RCC 7860 (cell line): Measurements from ENCODE around the gene SLC17A4.
"Not testable (repeated sequence)": the region's sequence is repeated elsewhere in the genome, so short reads cannot be mapped to it uniquely, and the experiment has no call there.

ENCODE experiments used
- DNase-seq: peaks from one replicate; pipeline ENCODE4 v3.0.0-alpha.2; 2015; ENCODE audit warnings: low spot score
- FAIRE-seq: peaks from 2 replicates; lab custom pipeline; 2012; peaks lifted over from hg19 to GRCh38; lab: Jason Lieb, UNC

Gene SLC17A4

DNA sequence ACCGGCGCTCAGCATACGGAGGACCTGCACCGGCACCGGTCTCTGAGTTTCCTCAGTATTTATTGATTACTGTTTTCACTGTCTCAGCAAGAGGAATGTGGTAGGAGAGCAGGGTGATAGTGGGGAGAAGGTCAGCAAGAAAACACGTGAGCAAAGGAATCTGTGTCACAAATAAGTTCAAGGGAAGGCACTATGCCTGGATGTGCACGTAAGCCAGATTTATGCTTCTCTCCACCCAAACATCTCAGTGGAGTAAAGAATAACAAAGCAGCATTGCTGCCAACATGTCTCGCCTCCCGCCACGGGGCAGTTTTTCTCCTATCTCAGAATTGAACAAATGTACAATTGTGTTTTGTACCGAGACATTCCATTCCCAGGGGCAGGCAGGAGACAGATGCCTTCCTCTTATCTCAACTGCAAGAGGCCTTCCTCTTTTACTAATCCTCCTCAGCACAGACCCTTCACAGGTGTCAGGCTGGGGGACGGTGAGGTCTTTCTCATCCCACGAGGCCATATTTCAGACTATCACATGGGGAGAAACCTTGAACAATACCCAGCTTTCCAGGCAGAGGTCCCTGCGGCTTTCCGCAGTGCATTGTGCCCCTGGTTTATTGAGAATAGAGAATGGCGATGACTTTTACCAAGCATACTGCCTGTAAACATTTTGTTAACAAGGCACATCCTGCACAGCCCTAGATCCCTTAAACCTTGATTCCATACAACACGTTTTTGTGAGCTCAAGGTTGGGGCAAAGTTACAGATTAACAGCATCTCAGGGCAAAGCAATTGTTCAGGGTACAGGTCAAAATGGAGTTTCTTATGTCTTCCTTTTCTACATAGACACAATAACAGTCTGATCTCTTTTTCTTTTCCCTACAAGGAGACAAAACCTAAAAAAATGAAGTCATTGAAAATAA is 5.7 kb upstream of the SLC17A4 start:
- DNase-seq = not testable (repeated sequence)

DNA sequence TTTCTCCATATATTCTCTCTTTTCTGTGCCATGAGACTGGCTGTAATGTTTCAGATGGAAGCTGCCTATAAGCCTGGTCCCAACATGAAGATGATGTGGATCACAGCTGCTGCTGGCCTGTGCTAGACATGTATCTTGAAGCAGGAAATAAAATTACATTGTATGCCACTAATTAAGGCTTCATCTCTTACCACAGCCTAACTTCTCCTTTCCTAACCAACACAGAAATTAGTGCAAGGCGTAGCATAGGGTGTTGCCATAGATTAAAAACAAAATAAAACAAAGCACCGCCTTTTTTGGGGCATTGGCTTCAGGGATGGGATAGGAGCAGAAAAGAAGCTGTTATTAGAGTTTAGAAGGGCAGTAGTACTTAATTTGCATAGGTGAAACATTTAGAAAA is 4.7 kb upstream of the SLC17A4 start:
- no peak for DNase-seq
- no peak for FAIRE-seq

More for the DNA sequence above, 5.7 kb upstream of the SLC17A4 start:
- not testable (repeated sequence) for FAIRE-seq

DNA sequence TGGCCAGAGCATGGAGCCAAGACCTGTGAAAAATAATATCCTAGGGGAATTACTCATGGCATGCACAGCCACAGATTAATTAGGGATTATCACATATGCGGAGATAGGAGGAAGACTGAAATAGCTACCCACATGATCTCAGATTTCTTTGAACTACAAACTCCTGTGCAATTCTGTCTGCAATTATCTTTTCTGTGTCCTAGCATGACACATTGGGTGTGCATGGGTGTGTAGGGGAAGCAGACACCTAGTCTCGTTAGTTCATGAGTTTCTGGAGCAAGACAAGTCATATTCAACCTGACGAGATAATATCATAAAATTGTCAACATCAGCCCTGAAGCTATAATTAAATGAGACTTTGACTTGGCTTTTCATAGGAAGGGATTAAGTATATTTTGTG is 3.6 kb upstream of the SLC17A4 start:
- DNase-seq = no peak
- no peak for FAIRE-seq

DNA sequence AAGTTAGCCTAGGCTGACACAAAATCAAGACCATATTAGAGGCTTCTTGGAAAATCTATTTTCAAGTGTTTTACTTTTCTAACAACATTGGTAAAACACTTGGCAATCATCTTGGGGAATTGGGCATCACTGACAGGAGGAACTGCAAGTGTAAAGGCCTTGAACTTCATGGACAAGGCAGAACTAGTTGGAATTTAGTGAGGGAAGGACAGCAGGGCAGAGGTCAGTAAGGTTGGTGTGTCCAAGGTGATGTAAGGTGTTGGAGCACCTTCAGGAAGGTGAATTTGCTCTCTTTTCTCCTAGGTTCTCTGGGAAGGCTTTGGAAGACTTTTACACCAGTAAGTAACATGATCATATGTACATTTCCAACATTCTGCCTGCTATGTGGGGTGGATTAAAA is 1.5 kb upstream of the SLC17A4 start:
- FAIRE-seq = no peak

DNA sequence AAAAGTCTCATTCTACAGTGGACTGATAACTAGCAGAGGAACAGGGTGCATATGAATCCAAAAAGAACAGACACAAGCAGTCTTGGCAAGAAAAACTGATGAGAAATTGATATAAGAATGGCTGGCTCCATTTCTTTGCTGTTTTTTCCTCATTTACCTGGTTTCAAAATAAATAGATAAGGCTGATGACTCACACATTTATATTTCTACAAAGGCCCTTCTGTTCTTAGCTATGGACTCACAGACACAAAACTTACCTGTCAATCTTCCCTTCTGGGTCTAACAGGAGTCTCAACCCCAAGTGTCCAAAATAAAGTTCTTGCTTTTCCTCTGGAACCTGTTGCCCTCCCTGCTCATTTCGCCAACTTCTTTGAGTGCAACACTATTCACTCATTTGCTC is 941 bp downstream of the SLC17A4 start:
- FAIRE-seq = no peak
- no peak for DNase-seq

More for the DNA sequence above, 1.5 kb upstream of the SLC17A4 start:
- no peak for DNase-seq

DNA sequence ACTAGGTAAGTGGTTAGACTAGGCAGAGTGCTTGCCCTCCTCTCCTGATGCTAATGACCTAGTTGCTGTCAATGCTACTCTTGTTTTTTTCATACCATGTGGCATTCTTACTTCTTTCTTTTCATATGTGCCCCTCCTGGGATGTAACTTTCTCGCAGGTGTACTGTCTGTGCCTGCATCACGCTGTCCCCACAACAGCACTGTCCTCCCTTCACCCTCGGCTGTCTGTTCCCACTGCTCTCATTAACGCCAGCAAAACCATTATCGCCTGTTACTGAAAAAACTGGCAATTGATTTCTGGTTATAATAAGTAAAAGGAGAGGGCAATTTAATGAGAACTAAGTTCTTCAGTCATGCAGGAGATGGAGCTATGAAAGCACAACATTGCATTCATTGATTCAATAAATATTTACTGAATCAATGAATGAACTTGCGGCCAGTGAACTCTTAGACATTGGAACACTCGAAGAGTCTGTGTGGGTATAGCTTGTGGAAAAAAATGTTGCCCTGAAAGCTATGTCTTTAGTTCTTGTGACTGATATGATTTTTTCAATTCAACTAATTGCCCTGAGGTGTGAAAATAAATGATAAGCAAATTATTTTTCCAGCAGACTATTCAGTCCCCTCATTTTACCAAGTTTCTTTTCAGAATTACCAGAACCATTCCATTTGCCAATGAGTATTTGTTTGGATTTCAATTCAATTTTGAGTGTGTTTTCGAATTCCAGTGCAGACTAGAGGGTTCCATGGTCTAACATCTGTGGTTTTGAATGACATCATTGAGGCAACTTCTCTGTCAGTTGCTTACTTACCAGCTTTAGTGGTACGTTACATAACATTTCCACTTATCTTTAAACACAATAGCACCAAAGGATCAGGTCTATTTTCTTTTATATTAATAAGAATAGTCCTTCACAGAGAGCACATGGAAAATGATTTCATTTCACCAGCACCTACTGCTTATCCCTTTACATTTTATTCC is 2.1 kb downstream of the SLC17A4 start:
- FAIRE-seq (no peak), DNase-seq (no peak)

DNA sequence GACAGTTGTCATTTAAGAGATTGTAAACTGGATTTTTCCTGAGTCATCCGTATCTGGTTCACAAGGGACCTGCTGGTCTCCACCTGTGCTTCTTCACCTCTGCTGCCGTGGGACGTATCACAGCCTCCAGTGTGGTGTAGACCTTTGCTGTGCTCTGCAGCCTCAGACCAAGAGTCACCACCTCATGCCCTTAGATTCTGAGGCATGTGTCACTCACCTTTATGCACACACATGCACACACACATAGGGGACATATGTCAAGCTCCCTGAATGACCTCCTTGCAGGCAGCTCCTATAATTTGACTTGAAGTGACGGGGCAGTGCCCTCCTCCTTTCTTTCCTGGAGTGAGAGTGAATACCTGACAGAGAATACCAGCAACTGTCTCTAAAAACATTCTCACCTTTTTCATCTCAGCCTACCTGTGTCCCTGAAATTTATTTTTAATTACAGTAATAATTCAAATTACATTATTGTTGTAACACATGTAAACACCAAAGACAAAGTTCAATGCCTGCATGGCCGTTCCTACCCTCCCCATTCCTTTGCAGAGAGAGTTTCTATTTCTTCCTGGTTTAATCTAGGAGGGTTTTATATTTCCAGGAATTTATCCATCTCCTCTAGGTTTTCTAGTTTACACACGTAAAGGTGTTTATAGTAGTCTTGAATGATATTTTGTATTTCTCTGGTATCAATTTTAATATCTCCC is 3.5 kb downstream of the SLC17A4 start:
- no peak for DNase-seq
- no peak for FAIRE-seq

DNA sequence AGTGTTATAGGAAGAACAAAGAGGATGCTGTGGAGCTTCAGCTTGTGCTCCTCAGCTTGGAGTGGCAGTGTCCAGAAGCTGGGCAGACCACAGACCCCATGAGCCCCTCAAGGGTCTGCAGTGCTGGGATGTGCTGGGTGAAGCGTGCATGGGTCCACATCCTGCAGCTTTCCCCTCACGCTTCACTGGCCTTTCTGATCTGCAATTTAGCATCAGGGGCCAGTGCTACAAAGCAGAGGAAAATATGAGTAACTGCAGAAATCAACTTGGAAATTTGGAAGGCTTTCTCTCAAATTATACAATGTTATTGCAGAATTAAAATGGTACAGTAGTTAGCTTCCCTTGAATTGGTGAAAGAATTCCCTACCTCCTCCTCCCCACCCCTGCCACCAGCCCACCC is 10.1 kb downstream of the SLC17A4 start:
- DNase-seq (no peak), FAIRE-seq (no peak)

DNA sequence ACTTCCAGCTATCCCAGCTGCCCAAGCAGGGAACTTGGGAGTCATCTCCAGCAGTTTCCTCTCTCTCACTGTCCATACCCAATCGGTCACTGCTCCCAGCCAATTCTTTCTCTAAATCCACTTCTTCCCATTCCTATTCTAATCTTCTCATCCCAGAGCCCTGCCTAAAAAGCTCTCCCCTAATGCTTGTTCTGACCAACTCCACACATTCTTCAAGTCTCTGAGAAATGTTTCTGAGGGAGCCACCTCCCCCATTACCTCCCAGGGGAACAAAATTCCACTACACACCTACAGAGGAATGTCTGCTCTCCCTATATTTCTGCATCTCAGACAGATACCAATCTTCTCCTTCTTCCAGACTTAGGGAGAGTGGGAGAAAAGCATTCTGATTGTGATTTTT is 14.0 kb downstream of the SLC17A4 start:
- no peak for DNase-seq
- no peak for FAIRE-seq

DNA sequence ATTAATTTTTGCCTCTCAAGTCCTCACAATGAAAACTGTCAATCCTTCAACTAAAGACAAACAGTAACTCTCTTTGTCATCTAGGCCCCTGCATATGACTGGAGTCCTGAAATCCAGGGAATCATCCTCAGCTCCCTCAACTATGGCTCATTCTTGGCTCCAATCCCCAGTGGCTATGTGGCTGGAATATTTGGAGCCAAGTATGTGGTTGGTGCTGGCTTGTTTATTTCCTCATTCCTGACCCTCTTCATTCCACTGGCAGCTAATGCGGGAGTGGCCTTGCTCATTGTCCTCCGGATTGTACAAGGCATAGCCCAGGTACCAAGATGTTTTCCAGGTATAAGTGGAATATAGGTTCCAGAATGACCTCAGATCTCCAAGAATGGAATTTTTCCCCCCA is 15.4 kb downstream of the SLC17A4 start:
- DNase-seq = peak; percentile 7
- FAIRE-seq = no peak

DNA sequence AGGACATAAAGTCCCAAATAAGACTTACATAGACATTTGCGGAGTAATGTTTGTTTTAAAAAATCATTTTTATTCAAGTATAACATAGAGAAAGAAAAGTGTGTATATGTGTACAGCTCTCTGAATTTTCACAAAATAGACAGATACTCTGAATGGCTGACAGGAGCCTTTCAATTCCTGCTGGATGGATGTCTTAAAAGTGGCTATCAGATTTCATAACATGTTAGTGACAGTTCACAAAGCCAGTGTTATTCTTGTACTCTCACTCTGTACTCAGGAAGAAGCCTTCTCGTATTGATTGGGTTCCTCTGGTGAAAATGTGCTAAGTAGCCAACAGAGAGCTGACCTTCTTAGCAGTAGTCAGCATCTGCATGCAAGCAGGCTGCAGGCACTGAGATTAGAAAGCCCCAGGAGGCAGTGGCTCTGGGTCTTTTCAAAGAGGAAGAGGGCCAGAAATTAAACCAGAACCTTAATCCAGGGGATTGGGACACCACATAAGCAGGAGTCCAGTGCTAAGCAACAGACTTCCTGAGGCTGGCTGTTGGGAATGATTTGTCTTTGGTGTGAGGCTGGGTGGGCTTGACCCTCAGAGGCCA is 19.7 kb downstream of the SLC17A4 start:
- FAIRE-seq = no peak

DNA sequence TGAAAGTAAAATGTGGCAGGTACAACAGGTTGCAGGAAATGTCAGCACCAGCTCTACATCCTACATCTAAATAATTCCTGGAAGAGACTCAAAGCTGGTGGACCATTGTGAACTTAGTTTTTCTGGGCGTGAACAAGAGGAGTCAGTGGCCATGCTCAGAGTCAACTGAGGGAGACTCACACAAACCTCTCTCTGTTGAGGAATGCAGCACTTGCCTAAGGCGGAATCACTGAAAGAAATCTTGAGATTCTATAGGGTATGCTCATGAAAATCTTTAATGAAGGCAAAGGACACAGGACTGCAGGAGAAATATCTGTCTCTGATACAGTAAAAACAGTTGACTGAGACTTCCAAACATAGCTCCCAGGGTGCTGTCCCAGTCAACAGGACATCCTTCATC is 22.5 kb downstream of the SLC17A4 start:
- FAIRE-seq (no peak), DNase-seq (no peak)

More for the DNA sequence above, 19.7 kb downstream of the SLC17A4 start:
- DNase-seq = no peak

DNA sequence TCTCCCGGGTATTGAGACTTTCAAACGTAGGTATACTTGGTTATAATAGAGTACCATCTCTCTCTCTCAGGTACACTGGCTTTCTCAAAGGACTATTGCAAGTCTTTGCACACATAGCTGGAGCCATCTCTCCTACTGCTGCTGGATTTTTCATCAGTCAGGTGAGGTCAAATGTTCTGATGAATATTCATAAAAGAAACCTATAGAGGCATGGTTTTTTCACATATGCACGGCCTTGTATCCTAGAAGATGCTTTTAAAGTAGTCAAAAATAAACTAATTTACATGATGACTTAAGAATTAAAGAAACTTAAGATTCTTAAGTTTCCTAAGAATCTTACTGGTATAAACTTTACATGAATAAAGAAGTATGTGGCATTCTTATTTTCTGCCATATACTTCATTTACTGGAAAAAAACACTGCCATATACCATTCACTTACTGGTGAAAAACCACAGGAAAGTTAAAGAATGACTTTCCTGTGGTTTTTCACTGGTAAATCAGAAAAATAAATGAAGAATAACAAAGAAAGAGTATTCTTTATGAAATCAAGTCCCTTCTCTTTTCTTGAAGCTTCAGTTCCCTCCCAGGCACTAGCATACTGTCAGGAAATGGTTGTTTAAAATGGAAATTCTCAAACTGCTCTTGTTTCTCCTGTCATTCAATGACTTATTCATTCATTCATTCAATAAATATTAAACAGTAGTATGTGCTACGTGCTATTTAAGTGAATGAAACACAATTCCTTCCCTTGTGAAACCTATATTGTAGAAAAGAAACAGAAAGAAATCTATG is 23.5 kb downstream of the SLC17A4 start:
- DNase-seq (no peak), FAIRE-seq (peak; percentile 38)

DNA sequence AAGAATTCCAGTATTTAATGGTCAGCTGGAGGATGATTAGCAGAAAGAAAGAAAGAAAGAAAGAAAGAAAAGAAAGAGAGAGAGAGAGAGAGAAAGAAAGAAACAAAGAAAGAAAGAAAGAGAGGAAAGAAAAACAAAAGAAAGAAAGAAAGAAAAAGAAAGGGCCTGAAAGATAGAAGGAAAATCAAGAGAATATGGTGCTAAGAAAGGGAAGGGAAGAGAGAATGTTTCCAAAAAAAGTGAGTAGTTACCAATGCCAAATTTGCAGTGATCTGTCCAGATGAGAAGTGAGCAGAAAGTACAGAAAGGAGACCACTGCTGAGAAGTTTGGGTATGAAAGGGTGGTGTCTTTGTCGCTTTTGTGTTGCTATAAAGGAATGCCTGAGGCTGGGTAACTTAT is 26.6 kb downstream of the SLC17A4 start:
- DNase-seq (no peak), FAIRE-seq (no peak)

DNA sequence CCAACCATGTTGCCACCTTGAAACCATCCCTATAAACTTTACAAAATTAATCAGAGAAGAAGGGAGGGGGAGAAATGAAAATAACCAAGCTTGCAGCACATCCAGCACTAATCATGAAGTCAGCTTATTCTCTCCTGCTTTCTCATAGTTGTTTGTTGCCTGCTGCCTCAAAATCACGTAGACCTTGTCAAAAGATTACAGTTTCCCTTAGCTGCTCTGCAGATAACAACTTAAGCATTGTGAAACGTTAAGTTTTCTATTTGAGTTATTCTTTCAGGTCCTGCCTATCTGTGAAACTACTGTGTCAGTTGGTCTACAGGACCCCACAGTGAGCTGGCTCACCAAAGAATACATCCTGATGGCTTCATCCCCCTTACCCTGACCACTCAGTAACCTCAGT is 32.9 kb downstream of the SLC17A4 start:
- DNase-seq = no peak

DNA sequence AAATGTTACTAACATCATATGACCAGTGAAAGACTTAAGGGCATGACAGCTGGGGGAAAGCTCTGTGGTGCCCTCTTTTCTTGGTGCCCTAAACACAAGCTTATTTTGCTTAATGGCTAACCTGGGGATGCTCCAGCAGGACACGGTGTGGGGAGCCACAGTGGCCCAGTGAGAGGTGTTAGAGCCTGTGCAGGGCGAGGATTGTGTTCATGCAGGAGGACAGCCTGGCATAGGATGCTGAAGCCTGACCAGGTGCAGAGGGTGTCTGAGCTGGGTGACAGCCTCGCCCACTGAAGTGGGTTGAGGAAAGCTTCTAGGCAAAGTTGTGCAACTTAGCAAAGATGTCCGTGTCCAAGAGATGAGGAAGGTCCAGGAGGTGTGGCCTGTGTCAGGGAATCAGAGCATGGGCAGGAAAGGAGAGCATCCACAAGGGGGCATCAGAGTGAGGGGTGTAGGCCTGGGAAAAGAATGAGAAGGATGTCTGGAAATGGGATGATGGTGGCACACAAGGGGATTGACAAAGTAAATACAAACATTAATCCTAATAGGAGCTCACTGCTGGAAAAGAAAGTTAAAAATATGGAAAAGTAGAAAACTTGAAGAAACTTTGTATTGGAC is 33.9 kb downstream of the SLC17A4 start:
- FAIRE-seq (no peak), DNase-seq (peak; percentile 8)

More for the DNA sequence above, 32.9 kb downstream of the SLC17A4 start:
- FAIRE-seq = no peak

DNA sequence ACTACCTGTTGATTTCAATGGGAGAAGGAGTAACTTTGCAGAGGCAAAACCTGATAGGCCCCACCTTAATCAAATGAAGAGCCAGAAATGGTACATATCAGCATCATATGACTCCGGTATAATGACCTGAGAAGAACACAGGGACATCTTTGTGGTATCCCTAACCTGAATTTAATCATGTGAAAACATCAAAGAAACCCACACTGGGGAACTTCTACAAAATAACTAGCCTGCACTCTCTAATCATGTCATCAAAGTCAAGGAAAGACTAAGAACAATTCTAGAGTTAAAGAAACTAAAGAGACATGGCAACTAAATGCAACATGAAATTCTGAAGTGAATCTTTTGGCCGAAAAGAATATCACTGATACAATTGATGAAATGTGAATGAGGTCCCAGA is 34.9 kb downstream of the SLC17A4 start:
- DNase-seq (no peak), FAIRE-seq (no peak)

DNA sequence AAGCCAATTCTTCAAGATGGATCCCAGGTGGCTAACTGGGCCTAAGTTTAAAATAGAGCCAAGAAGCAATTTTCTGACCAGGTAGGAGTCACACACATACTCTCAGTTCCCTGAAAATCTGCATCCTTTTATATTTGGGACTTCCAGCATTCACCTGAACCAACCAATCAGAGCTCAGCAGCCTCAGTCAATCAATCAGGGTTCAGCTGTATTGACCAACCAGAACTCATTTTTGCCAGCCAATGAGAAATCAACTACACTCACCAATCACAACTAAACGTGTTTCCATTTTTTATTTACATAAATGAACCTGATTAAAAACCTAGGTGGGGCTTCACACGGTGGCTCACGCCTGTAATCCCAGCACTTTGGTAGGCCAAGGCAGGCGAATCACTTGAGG is 37.5 kb downstream of the SLC17A4 start:
- FAIRE-seq (no peak), DNase-seq (no peak)

DNA sequence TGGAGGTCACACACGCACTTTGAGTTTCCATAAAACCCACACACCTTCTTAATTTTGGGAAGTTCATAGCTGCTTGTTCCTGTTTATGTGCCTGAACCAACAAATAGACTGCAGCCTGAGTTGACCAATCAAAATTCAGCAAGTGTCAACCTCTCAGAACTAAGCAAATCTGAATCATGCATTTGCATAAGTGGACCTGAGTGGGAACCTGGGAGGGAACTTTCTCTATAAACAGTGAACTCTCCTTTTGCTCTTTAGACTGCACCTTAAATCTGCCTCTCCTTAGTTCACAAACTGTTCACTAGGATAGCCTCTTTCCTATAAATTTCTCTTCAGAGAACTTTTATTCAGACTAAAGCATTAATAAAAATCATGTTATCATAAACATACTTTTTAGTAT is 39.4 kb downstream of the SLC17A4 start:
- no peak for DNase-seq

More for the DNA sequence above, 39.4 kb downstream of the SLC17A4 start:
- no peak for FAIRE-seq
